PC-3 (cell line): ENCODE measurements around the gene EIF3B. TPM values are rescaled to one million over a fixed set of nuclear protein-coding genes. Genes with fewer than 3 reads are reported as not detected.

Experiments
- ATAC-seq: fragments of 200-7000 bp; cut with Tn5 transposase; 2 replicates; pipeline ENCODE4 v1.9.1; 2020; ENCODE audit warnings: mild to moderate bottlenecking, moderate library complexity
- BruUV-seq: library from RNA; stranded (reverse); fragments of 400-500 nt; replicated peaks from 2 replicates; lab custom pipeline; 2021; lab: Mats Ljungman, UMichigan
- CTCF ChIA-PET: fragments of 300-600 bp; sonication (Branson Sonifier 250); formaldehyde crosslinking; loops from one replicate; lab custom pipeline; 2022; ENCODE audit warnings: antibody characterized with exemption; lab: Charles Lee
- POLR2A ChIA-PET: fragments of 300-600 bp; sonication (Branson Sonifier 250); formaldehyde crosslinking; loops from one replicate; lab custom pipeline; 2022; ENCODE audit warnings: antibody characterized with exemption; ENCODE audit not compliant: unreplicated experiment; lab: Charles Lee
- DNase-seq: peaks from one replicate; pipeline ENCODE4 v3.0.0-alpha.2; 2015
- H2AFZ ChIP-seq: fragments of 300-600 bp; sonication (generic); 2 replicates; pipeline ENCODE4 v1.6.0; 2016; ENCODE audit warnings: antibody characterized with exemption, low read length
- H3F3A ChIP-seq: fragments of 300-600 bp; sonication (generic); one replicate; pipeline ENCODE4 v1.6.0; 2017; ENCODE audit warnings: antibody characterized with exemption, low read length, control low read depth, mild to moderate bottlenecking; ENCODE audit not compliant: unreplicated experiment
- H3K27ac ChIP-seq: fragments of 300-600 bp; sonication (generic); 2 replicates; pipeline ENCODE4 v1.5.1; 2016; ENCODE audit warnings: mild to moderate bottlenecking, low read length
- H3K27me3 ChIP-seq: fragments of 300-600 bp; sonication (generic); 2 replicates; pipeline ENCODE4 v1.6.1; 2016; ENCODE audit warnings: low read length, mixed read lengths
- H3K36me3 ChIP-seq: fragments of 300-600 bp; sonication (generic); 2 replicates; pipeline ENCODE4 v1.6.1; 2016; ENCODE audit warnings: low read depth, mixed run types, low read length, mixed read lengths
- H3K4me1 ChIP-seq: fragments of 300-600 bp; sonication (generic); 2 replicates; pipeline ENCODE4 v1.5.1; 2016; ENCODE audit warnings: low read length; ENCODE audit not compliant: insufficient read depth
- H3K4me2 ChIP-seq: fragments of 300-600 bp; sonication (generic); 2 replicates; pipeline ENCODE4 v1.6.0; 2016; ENCODE audit warnings: low read length
- H3K4me3 ChIP-seq: fragments of 300-600 bp; sonication (generic); 2 replicates; pipeline ENCODE4 v1.5.1; 2016; ENCODE audit warnings: mild to moderate bottlenecking, low read length, mixed read lengths
- H3K79me2 ChIP-seq: fragments of 300-600 bp; sonication (generic); 2 replicates; pipeline ENCODE4 v1.6.1; 2017; ENCODE audit warnings: low read length, mixed read lengths
- H3K9ac ChIP-seq: fragments of 300-600 bp; sonication (generic); 2 replicates; pipeline ENCODE4 v1.6.0; 2016; ENCODE audit warnings: mild to moderate bottlenecking, low read length
- H3K9me2 ChIP-seq: fragments of 300-600 bp; sonication (generic); replicated peaks from 2 replicates; pipeline ENCODE4 v1.6.1; 2016; ENCODE audit warnings: mixed run types, low read length, mixed read lengths
- H3K9me3 ChIP-seq: fragments of 300-600 bp; sonication (generic); 2 replicates; pipeline ENCODE4 v1.6.1; 2016; ENCODE audit warnings: low read length, mixed read lengths
- H4K20me1 ChIP-seq: fragments of 300-600 bp; sonication (generic); 2 replicates; pipeline ENCODE4 v1.6.1; 2016; ENCODE audit warnings: low read length, mixed read lengths
- CTCF ChIP-seq: fragments of 300-600 bp; sonication (generic); conservative IDR thresholded peaks from 2 replicates; pipeline ENCODE4 v1.5.1; 2017; ENCODE audit warnings: antibody characterized with exemption, low read depth, mild to moderate bottlenecking, low read length
- EZH2 ChIP-seq: fragments of 300-600 bp; sonication (generic); IDR thresholded peaks from one replicate; pipeline ENCODE4 v1.6.1; 2017; ENCODE audit warnings: antibody characterized with exemption, mild to moderate bottlenecking, low read length; ENCODE audit not compliant: unreplicated experiment
- EZH2phosphoT487 ChIP-seq: fragments of 300-600 bp; sonication (generic); IDR thresholded peaks from 2 replicates; pipeline ENCODE4 v1.6.1; 2018; ENCODE audit warnings: mild to moderate bottlenecking, antibody characterized with exemption, low read length, borderline replicate concordance
- intact Hi-C: fragments of 100-400 bp; cut with micrococcal nuclease; formaldehyde crosslinking; loops from 2 replicates; pipeline ENCODE4 v1.9.0; 2023
- total RNA-seq: library from RNA; depleted of rRNA; stranded (reverse); fragments of >200 nt; gene quantifications from 2 replicates; pipeline ENCODE4 v1.2.3, GENCODE V29; 2014

The EIF3B gene
- total RNA-seq, 1 experiment from 2014 or later: 289 TPM

DNA sequence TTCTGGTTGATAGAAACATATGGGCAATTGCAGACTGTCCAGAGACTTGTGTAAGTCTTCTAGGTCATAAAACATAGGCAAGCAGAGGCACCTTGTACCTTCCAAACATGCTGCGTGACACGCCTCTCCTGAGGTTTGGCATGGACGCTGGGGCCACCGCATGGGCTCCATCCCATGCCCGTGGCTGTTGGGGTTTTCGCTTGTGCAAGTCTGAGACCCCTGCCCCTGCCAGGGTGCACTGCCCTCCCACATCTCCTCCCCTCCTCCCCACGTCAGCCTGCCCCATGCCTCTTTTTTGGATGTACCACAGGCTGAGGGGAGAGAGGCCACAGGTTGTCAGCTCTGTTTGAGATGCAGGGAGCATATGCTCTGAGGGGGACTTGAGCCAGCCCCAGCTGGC lies 19.0 kb downstream of the EIF3B start:
- Histone ChIP-seq H2AFZ (no peak overlapping the region), H3K4me2 (no peak overlapping the region), H3K4me3 (no peak overlapping the region), H3K4me1 (no peaks in the 10 kb centered on the region), H3F3A (no peaks in the 10 kb centered on the region), H3K27ac (no peak overlapping the region), H3K36me3 (peaks cover 78% of the 10 kb centered on the region), H3K9ac (no peak overlapping the region), H3K9me3 (no peaks in the 10 kb centered on the region), H4K20me1 (peaks cover 38% of the 10 kb centered on the region), H3K27me3 (no peaks in the 10 kb centered on the region), H3K9me2 (no peaks in the 10 kb centered on the region), H3K79me2 (peaks cover 75% of the 10 kb centered on the region)
- ChIA-PET CTCF (no interaction called here), POLR2A (no interaction called here)
- BruUV-seq: no TSS peak
- intact Hi-C loops: no loop called here
- ATAC-seq (no peak), DNase-seq (no peak)
- TF ChIP-seq EZH2phosphoT487 (no peak), CTCF (no peak), EZH2 (no peak)

GRCh38 chr7:2374401-2374800 lies 19.8 kb downstream of the EIF3B start:
- no TSS peak for BruUV-seq
- no peak overlapping the region for H3K27ac ChIP-seq
- no peaks in the 10 kb centered on the region for H3K4me1 ChIP-seq
- ATAC-seq (no peak), DNase-seq (no peak)
- H3K79me2 ChIP-seq: peaks cover 68% of the 10 kb centered on the region
- intact Hi-C loops: no loop called here
- ChIA-PET CTCF (no interaction called here), POLR2A (no interaction called here)
- no peaks in the 10 kb centered on the region for H3K27me3 ChIP-seq
- TF ChIP-seq EZH2phosphoT487 (no peak), CTCF (no peak), EZH2 (no peak)
- no peak overlapping the region for H2AFZ ChIP-seq
- no peaks in the 10 kb centered on the region for H3K9me3 ChIP-seq
- H3K36me3 ChIP-seq: peaks cover 78% of the 10 kb centered on the region
- H3K4me3 ChIP-seq: no peak overlapping the region
- no peak overlapping the region for H3K4me2 ChIP-seq
- peaks cover 36% of the 10 kb centered on the region for H4K20me1 ChIP-seq
- no peaks in the 10 kb centered on the region for H3K9me2 ChIP-seq
- H3K9ac ChIP-seq: no peak overlapping the region
- H3F3A ChIP-seq: no peaks in the 10 kb centered on the region

- H2AFZ ChIP-seq: no peak overlapping the region
- H3K9me3 ChIP-seq: no peaks in the 10 kb centered on the region
- POLR2A ChIA-PET: no interaction called here
- DNase-seq (no peak), ATAC-seq (no peak)
- H3K36me3 ChIP-seq: peaks cover 76% of the 10 kb centered on the region
- H3K27ac ChIP-seq: no peak overlapping the region
- no peaks in the 10 kb centered on the region for H3K4me1 ChIP-seq
- H4K20me1 ChIP-seq: peaks cover 37% of the 10 kb centered on the region
- H3K9me2 ChIP-seq: no peaks in the 10 kb centered on the region
- TF ChIP-seq EZH2 (no peak), CTCF (no peak), EZH2phosphoT487 (no peak)
- H3K4me3 ChIP-seq: no peak overlapping the region
- H3K27me3 ChIP-seq: no peaks in the 10 kb centered on the region
- intact Hi-C loops: no loop called here
- H3F3A ChIP-seq: no peaks in the 10 kb centered on the region
- CTCF ChIA-PET: no interaction called here
- H3K4me2 ChIP-seq: no peak overlapping the region
- no TSS peak for BruUV-seq
- H3K79me2 ChIP-seq: peaks cover 66% of the 10 kb centered on the region
- H3K9ac ChIP-seq: no peak overlapping the region
Measured at GRCh38 chr7:2374830-2375728, 20.5 kb downstream of the EIF3B start.
